K562 (cell line): Measurements from ENCODE around the gene CORO6. TPM values are rescaled to one million over a fixed set of nuclear protein-coding genes. Genes with fewer than 3 reads are reported as not detected.

Experiments
- ATAC-seq: fragments of 200-7000 bp; cut with Tn5 transposase; 3 replicates; pipeline ENCODE4 v1.9.1; 2020; ENCODE audit warnings: moderate library complexity
- BruUV-seq: library from RNA; stranded (reverse); fragments of 400-500 nt; replicated peaks from 2 replicates; lab custom pipeline; 2021; lab: Mats Ljungman, UMichigan
- CTCF ChIA-PET: fragments of 300-600 bp; formaldehyde crosslinking; extraction: SDS; loops from one replicate; lab custom pipeline; 2021; ENCODE audit warnings: low intra/inter-chr PET ratio; lab: Yijun Ruan, JAX
- POLR2A ChIA-PET: fragments of 300-600, 350-650 bp; sonication (Branson Sonifier 250); formaldehyde crosslinking; extraction: SDS; loops from one replicate; lab custom pipeline; 2021; ENCODE audit warnings: antibody characterized with exemption, inconsistent platforms; lab: Yijun Ruan, JAX
- DNase-seq, 4 experiments: peaks; one replicate each; pipeline versions ENCODE4 v3.0.0 to v3.0.0-alpha.2; 2011 to 2018; ENCODE audit warnings: low spot score in 3 of 4, mixed read lengths in 3 of 4; ENCODE audit errors: extremely low read depth in 1 of 4
- FAIRE-seq: peaks from 2 replicates; lab custom pipeline; 2011; peaks lifted over from hg19 to GRCh38; lab: Jason Lieb, UNC
- H2AFZ ChIP-seq: 2 replicates; pipeline ENCODE4 v1.6.0; 2011; ENCODE audit warnings: low read depth, low read length, control low read depth, inconsistent platforms
- H3K27ac ChIP-seq: fragments of 200-600 bp; 3 replicates; pipeline ENCODE4 v1.8.0; 2011; ENCODE audit warnings: low read depth, mild to moderate bottlenecking, control low read depth, inconsistent platforms, low read length, moderate library complexity, mixed read lengths; ENCODE audit errors: extremely low read depth
- H3K27me3 ChIP-seq, 2 experiments: fragments of 300-600 bp in 1 of 2; 2 replicates in 1 of 2; 3 replicates in 1 of 2; pipeline versions ENCODE4 v1.6.0 to v1.8.0; 2011; ENCODE audit warnings: inconsistent platforms in 2 of 2, low read length in 2 of 2, mild to moderate bottlenecking in 1 of 2, mixed read lengths in 1 of 2, moderate library complexity in 1 of 2; ENCODE audit not compliant: control insufficient read depth in 2 of 2, insufficient read depth in 2 of 2
- H3K36me3 ChIP-seq: fragments of 300-600 bp; 3 replicates; pipeline ENCODE4 v1.8.0; 2011; ENCODE audit warnings: mild to moderate bottlenecking, low read length, inconsistent platforms; ENCODE audit not compliant: control insufficient read depth, insufficient read depth
- H3K4me1 ChIP-seq, 2 experiments: fragments of 200-600 bp in 1 of 2; replicated peaks in 1 of 2; 2 replicates in 1 of 2; 3 replicates in 1 of 2; pipeline versions ENCODE4 v1.5.1 to v1.8.0; 2011; ENCODE audit warnings: inconsistent platforms in 2 of 2, low read length in 2 of 2, mild to moderate bottlenecking in 1 of 2, mixed read lengths in 1 of 2, moderate library complexity in 1 of 2; ENCODE audit not compliant: control insufficient read depth in 2 of 2, insufficient read depth in 2 of 2
- H3K4me2 ChIP-seq: 2 replicates; pipeline ENCODE4 v1.6.1; 2011; ENCODE audit warnings: low read length, control low read depth, inconsistent platforms, mixed read lengths; ENCODE audit not compliant: insufficient read depth
- H3K4me3 ChIP-seq: fragments of 200-600 bp; sonication (generic), shearing (Covaris generic); 2 replicates; pipeline ENCODE4 v1.5.1; 2016; ENCODE audit warnings: control low read depth, inconsistent platforms
- H3K79me2 ChIP-seq: fragments of 200-600 bp; 3 replicates; pipeline ENCODE4 v1.8.0; 2011; ENCODE audit warnings: low read length, inconsistent platforms; ENCODE audit not compliant: control insufficient read depth, insufficient read depth
- H3K9ac ChIP-seq, 2 experiments: 2 replicates each; pipeline versions ENCODE4 v1.6.0 to v1.6.1; 2011; ENCODE audit warnings: low read depth in 2 of 2, low read length in 2 of 2, control low read depth in 1 of 2, inconsistent platforms in 1 of 2, mild to moderate bottlenecking in 1 of 2, mixed read lengths in 1 of 2; ENCODE audit not compliant: insufficient read depth in 1 of 2
- H3K9me1 ChIP-seq: one replicate; pipeline ENCODE4 v1.6.0; 2011; ENCODE audit warnings: inconsistent platforms, mild to moderate bottlenecking, low read length, moderate library complexity; ENCODE audit not compliant: control insufficient read depth, insufficient read depth
- H3K9me3 ChIP-seq: replicated peaks from 2 replicates; pipeline ENCODE4 v1.5.1; 2011; ENCODE audit warnings: low read depth, low read length, inconsistent platforms; ENCODE audit not compliant: control insufficient read depth, insufficient read depth
- H4K20me1 ChIP-seq: replicated peaks from 2 replicates; pipeline ENCODE4 v1.6.1; 2011; ENCODE audit warnings: low read length, inconsistent platforms, mixed read lengths; ENCODE audit not compliant: control insufficient read depth, insufficient read depth
- DPF2 ChIP-seq: fragments of 450-650 bp; IDR thresholded peaks from 2 replicates; pipeline ENCODE4 v1.6.1; 2016
- EGR1 ChIP-seq: fragments of 450-650 bp; conservative IDR thresholded peaks from 2 replicates; pipeline ENCODE4 v1.6.1; 2017; ENCODE audit warnings: mild to moderate bottlenecking
- EZH2 ChIP-seq: IDR thresholded peaks from 2 replicates; pipeline ENCODE4 v1.6.1; 2012; ENCODE audit warnings: low read depth, mild to moderate bottlenecking, inconsistent platforms, low read length, borderline replicate concordance
- GTF2E2 ChIP-seq: fragments of 200-800 bp; sonication (Bioruptor generic); IDR thresholded peaks from 2 replicates; pipeline ENCODE4 v1.6.1; 2016; ENCODE audit warnings: missing genetic modification characterization, missing compliant biosample characterization
- NRF1 ChIP-seq, 2 experiments: fragments of 450-650 bp; IDR thresholded peaks in 1 of 2; conservative IDR thresholded peaks in 1 of 2; 2 replicates each; pipeline ENCODE4 v1.6.1; 2014; ENCODE audit warnings: mild to moderate bottlenecking in 2 of 2
- RBFOX2 ChIP-seq: fragments of 200-400 bp; formaldehyde crosslinking; IDR thresholded peaks from 2 replicates; pipeline ENCODE4 v1.6.1; 2017; ENCODE audit warnings: low read depth, mild to moderate bottlenecking, low read length, moderate library complexity
- SMAD4 ChIP-seq: fragments of 250-450 bp; sonication (Bioruptor Pico); conservative IDR thresholded peaks from 2 replicates; pipeline ENCODE4 v1.8.0; 2021; ENCODE audit warnings: inconsistent platforms, mild to moderate bottlenecking, moderate library complexity
- SMARCA5 ChIP-seq: fragments of 450-650 bp; IDR thresholded peaks from 2 replicates; pipeline ENCODE4 v1.6.1; 2016
- SNIP1 ChIP-seq: fragments of 450-650 bp; IDR thresholded peaks from 2 replicates; pipeline ENCODE4 v1.7.1; 2017; ENCODE audit warnings: low read depth, mild to moderate bottlenecking
- ZNF184 ChIP-seq: sonication (generic); formaldehyde crosslinking; IDR thresholded peaks from 2 replicates; pipeline ENCODE4 v1.5.0; 2020; ENCODE audit warnings: missing genetic modification reagents
- ZNF3 ChIP-seq: fragments of 250-450 bp; sonication (Bioruptor Pico); IDR thresholded peaks from 2 replicates; pipeline ENCODE4 v1.5.0; 2021; ENCODE audit warnings: mild to moderate bottlenecking, moderate library complexity
- WGBS: fragments of 100-300 bp; shearing (Covaris generic); methylation state at CpG from one replicate; pipeline ENCODE4 v1.1.6; 2016; ENCODE audit warnings: low coverage, mixed read lengths; ENCODE audit not compliant: insufficient coverage; ENCODE audit errors: missing lambda C conversion rate; 5-methylcytosine and 5-hydroxymethylcytosine counted together
- in situ Hi-C: fragments of 300-500 bp; cut with MboI; formaldehyde crosslinking; loops from 4 replicates; pipeline ENCODE4 v1.15.0; 2018; ENCODE audit warnings: inconsistent platforms, mixed read lengths
- intact Hi-C: fragments of 100-400 bp; cut with micrococcal nuclease; formaldehyde crosslinking; loops from 2 replicates; pipeline ENCODE4 v1.14.2; 2022
- polyA plus RNA-seq, 8 experiments: library from polyadenylated mRNA; depleted of rRNA in 4 of 8; stranded (reverse) in 5 of 8; unstranded in 3 of 8; fragments of >200 nt; fragmentation: Nextera tagmentation in 2 of 8; fragmentation: Illumina TruSeq in 1 of 8; extraction: Ambion mirVana in 2 of 8; extraction: Trizol in 1 of 8; gene quantifications; 2 replicates each; pipeline versions ENCODE4 v1.2.1 to v1.2.3, GENCODE V29; 2011 to 2014; ENCODE audit warnings: inconsistent platforms in 1 of 8, missing spikeins in 1 of 8
- total RNA-seq, 7 experiments: library from RNA; depleted of rRNA in 6 of 7; stranded (reverse); fragments of >200 nt in 6 of 7; fragmentation: Illumina TruSeq in 2 of 7; extraction: Trizol in 2 of 7; gene quantifications; 2 replicates each; pipeline versions ENCODE4 v1.2.1 to v1.2.3, GENCODE V29; 2011 to 2021; ENCODE audit warnings: low replicate concordance in 1 of 7
- TF ChIP-seq, protein P1 (sequence below): fragments of 250-450 bp; sonication (Bioruptor Pico); IDR thresholded peaks from 2 replicates; pipeline ENCODE4 v1.6.1; 2021; ENCODE audit warnings: mild to moderate bottlenecking
- TF ChIP-seq, protein P2 (sequence below): sonication (generic); formaldehyde crosslinking; IDR thresholded peaks from 2 replicates; pipeline ENCODE4 v1.8.1; 2023; ENCODE audit warnings: mild to moderate bottlenecking, missing genetic modification reagents

Gene CORO6
- total and polyA plus RNA-seq, 9 of the 15 experiments (the other 6 are each of a cell fraction or from before 2014, with no cell fraction given) = 0.04 to 11.9 (median 2.4) TPM

DNA sequence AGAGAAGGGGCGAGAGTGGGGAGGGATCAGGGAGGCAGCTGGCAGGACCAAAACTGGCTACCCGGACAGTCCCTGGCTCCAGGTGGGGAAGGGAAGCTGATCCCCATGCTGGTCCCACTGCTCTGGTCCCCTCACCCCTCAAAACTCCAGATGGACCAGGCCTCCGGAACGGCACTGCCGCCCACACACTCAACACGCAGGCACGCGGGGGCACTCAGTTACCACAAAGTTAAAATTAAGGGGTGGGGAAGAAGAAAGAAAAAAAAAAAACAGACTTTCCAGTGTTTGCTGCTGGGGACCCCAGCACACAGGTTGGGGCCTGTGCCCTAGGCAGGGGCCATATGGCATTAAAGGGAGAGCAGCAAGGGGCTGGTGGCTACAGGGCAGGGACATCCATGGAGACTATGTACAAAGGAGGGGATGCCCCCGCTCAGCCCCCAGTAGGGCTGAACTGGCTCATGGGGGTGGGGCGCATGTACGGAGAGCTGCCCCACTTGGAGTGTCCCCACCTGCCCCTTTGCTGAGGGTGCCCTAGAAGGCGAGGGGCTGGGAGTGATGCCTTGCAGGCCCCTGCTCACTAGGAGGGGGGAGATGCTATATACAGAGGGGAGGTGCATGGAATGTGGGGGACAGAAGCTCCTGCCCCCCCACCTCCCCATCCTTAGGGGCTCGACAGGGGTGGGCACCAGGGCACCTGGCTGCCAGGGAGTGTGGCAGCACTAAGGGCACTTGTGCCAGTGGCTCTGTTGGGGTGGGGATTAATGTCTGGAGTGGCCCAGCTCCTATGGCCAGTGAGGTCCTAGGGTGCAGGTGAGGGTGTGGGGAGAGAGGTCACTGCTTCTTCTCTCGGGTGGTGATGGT lies 48.6 kb downstream of the CORO6 start:
- Histone ChIP-seq H4K20me1 (no peaks in the 10 kb centered on the region), H3K4me1 (peaks cover 3 to 57% of the 10 kb centered on the region in 2 experiments; a peak in 4 of 5 replicates), H3K27ac (no peak overlapping the region), H3K9ac (peak overlapping the region in 1 of 2 experiments; percentile 75; a peak in 2 of 4 replicates), H3K27me3 (no peaks in the 10 kb centered on the region), H3K36me3 (peaks cover 49% of the 10 kb centered on the region; the same call in 2 of the 3 replicates), H3K79me2 (no peaks in the 10 kb centered on the region), H2AFZ (no peak overlapping the region), H3K9me3 (no peaks in the 10 kb centered on the region), H3K4me2 (no peak overlapping the region), H3K4me3 (no peak overlapping the region), H3K9me1 (peaks cover 3% of the 10 kb centered on the region)
- DNase-seq (no peak), FAIRE-seq (no peak), ATAC-seq (no peak)
- TF ChIP-seq ZNF3 (CRISPR knock-in tag) (no peak), RBFOX2 (peak; percentile 39; the same call in 1 of the 2 replicates), EGR1 (peak; percentile 43; the same call in 1 of the 2 replicates), SMARCA5 (no peak)
- ChIA-PET CTCF (no interaction called here), POLR2A (interaction anchor here (0.8 to 1.4 kb wide), 2 partner anchors 12 kb away, joined by 4 to 7 read pairs; no protein-coding TSS in a partner anchor)
- intact Hi-C loops (no loop called here), in situ Hi-C loops (no loop called here)
- WGBS = 86% methylated on average over 12 of the region's 14 CpGs
- BruUV-seq = no TSS peak

DNA sequence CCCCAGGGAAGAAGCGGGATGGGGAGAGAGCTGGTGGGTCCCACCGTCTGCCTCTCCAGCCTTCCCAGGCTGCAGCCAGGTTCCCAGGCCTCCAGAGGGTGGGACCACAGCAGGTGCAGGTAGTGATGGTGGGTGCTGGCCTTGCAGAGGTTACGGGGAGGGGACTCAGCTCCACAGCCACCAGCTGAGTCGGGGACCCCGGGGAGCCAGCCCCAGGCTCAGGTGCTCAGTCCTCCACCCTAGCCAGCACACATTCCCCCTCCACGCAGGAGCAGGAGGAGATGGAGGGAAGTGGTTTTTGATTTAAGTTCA lies 49.2 kb downstream of the CORO6 start:
- intact Hi-C loops (no loop called here), in situ Hi-C loops (no loop called here)
- no peak overlapping the region for H3K4me2 ChIP-seq
- ATAC-seq (no peak), DNase-seq (no peak), FAIRE-seq (no peak)
- BruUV-seq = TSS peak; percentile 47
- POLR2A ChIA-PET = no interaction called here
- CTCF ChIA-PET = interaction anchor here (1.0 kb wide), 1 partner anchor 354 kb away, joined by 3 read pairs; no protein-coding TSS in a partner anchor
- peaks cover 49% of the 10 kb centered on the region; the same call in 2 of the 3 replicates for H3K36me3 ChIP-seq
- H2AFZ ChIP-seq = no peak overlapping the region
- H3K9me3 ChIP-seq = no peaks in the 10 kb centered on the region
- H3K4me1 ChIP-seq = peaks cover 3 to 62% of the 10 kb centered on the region in 2 experiments; a peak in 4 of 5 replicates
- H3K27me3 ChIP-seq = no peaks in the 10 kb centered on the region
- H3K9me1 ChIP-seq = peaks cover 3% of the 10 kb centered on the region
- no peaks in the 10 kb centered on the region for H3K79me2 ChIP-seq
- 90% methylated on average over 4 of the region's 6 CpGs for WGBS
- no peaks in the 10 kb centered on the region for H4K20me1 ChIP-seq
- H3K9ac ChIP-seq = peak overlapping the region in 1 of 2 experiments; percentile 75; a peak in 2 of 4 replicates
- H3K4me3 ChIP-seq = no peak overlapping the region
- H3K27ac ChIP-seq = no peak overlapping the region
- no peak for TF ChIP-seq NRF1 (conservative IDR thresholded peaks at IDR 0.05 in 1 of 2, IDR thresholded peaks at IDR 0.05 in 1 of 2)
- TF ChIP-seq DPF2 = no peak
- TF ChIP-seq, protein P1, sequence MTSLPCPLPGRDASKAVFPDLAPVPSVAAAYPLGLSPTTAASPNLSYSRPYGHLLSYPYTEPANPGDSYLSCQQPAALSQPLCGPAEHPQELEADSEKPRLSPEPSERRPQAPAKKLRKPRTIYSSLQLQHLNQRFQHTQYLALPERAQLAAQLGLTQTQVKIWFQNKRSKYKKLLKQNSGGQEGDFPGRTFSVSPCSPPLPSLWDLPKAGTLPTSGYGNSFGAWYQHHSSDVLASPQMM (CRISPR knock-in tag) = no peak
- no peak for TF ChIP-seq SNIP1
- no peak for TF ChIP-seq GTF2E2 (tag)
- TF ChIP-seq, protein P2, sequence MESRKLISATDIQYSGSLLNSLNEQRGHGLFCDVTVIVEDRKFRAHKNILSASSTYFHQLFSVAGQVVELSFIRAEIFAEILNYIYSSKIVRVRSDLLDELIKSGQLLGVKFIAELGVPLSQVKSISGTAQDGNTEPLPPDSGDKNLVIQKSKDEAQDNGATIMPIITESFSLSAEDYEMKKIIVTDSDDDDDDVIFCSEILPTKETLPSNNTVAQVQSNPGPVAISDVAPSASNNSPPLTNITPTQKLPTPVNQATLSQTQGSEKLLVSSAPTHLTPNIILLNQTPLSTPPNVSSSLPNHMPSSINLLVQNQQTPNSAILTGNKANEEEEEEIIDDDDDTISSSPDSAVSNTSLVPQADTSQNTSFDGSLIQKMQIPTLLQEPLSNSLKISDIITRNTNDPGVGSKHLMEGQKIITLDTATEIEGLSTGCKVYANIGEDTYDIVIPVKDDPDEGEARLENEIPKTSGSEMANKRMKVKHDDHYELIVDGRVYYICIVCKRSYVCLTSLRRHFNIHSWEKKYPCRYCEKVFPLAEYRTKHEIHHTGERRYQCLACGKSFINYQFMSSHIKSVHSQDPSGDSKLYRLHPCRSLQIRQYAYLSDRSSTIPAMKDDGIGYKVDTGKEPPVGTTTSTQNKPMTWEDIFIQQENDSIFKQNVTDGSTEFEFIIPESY (CRISPR knock-in tag) = no peak
- TF ChIP-seq EZH2 = no peak
- no peak for TF ChIP-seq RBFOX2
- TF ChIP-seq SMAD4 (CRISPR knock-in tag) = no peak
- no peak for TF ChIP-seq ZNF184 (CRISPR knock-in tag)
